K562 (cell line): ENCODE measurements around the gene PIEZO2. TPM values are rescaled to one million over a fixed set of nuclear protein-coding genes. Genes with fewer than 3 reads are reported as not detected.

Source experiments
- ATAC-seq: fragments of 200-7000 bp; cut with Tn5 transposase; 3 replicates; pipeline ENCODE4 v1.9.1; 2020; ENCODE audit warnings: moderate library complexity
- BruUV-seq: library from RNA; stranded (reverse); fragments of 400-500 nt; replicated peaks from 2 replicates; lab custom pipeline; 2021; lab: Mats Ljungman, UMichigan
- CTCF ChIA-PET: fragments of 300-600 bp; formaldehyde crosslinking; extraction: SDS; loops from one replicate; lab custom pipeline; 2021; ENCODE audit warnings: low intra/inter-chr PET ratio; lab: Yijun Ruan, JAX
- POLR2A ChIA-PET: fragments of 300-600, 350-650 bp; sonication (Branson Sonifier 250); formaldehyde crosslinking; extraction: SDS; loops from one replicate; lab custom pipeline; 2021; ENCODE audit warnings: antibody characterized with exemption, inconsistent platforms; lab: Yijun Ruan, JAX
- DNase-seq, 4 experiments: peaks; one replicate each; pipeline versions ENCODE4 v3.0.0 to v3.0.0-alpha.2; 2011 to 2018; ENCODE audit warnings: low spot score in 3 of 4, mixed read lengths in 3 of 4; ENCODE audit errors: extremely low read depth in 1 of 4
- FAIRE-seq: peaks from 2 replicates; lab custom pipeline; 2011; peaks lifted over from hg19 to GRCh38; lab: Jason Lieb, UNC
- H2AFZ ChIP-seq: 2 replicates; pipeline ENCODE4 v1.6.0; 2011; ENCODE audit warnings: low read depth, low read length, control low read depth, inconsistent platforms
- H3K27ac ChIP-seq: fragments of 200-600 bp; 3 replicates; pipeline ENCODE4 v1.8.0; 2011; ENCODE audit warnings: low read depth, mild to moderate bottlenecking, control low read depth, inconsistent platforms, low read length, moderate library complexity, mixed read lengths; ENCODE audit errors: extremely low read depth
- H3K27me3 ChIP-seq, 2 experiments: fragments of 300-600 bp in 1 of 2; 2 replicates in 1 of 2; 3 replicates in 1 of 2; pipeline versions ENCODE4 v1.6.0 to v1.8.0; 2011; ENCODE audit warnings: inconsistent platforms in 2 of 2, low read length in 2 of 2, mild to moderate bottlenecking in 1 of 2, mixed read lengths in 1 of 2, moderate library complexity in 1 of 2; ENCODE audit not compliant: control insufficient read depth in 2 of 2, insufficient read depth in 2 of 2
- H3K36me3 ChIP-seq: fragments of 300-600 bp; 3 replicates; pipeline ENCODE4 v1.8.0; 2011; ENCODE audit warnings: mild to moderate bottlenecking, low read length, inconsistent platforms; ENCODE audit not compliant: control insufficient read depth, insufficient read depth
- H3K4me1 ChIP-seq, 2 experiments: fragments of 200-600 bp in 1 of 2; replicated peaks in 1 of 2; 2 replicates in 1 of 2; 3 replicates in 1 of 2; pipeline versions ENCODE4 v1.5.1 to v1.8.0; 2011; ENCODE audit warnings: inconsistent platforms in 2 of 2, low read length in 2 of 2, mild to moderate bottlenecking in 1 of 2, mixed read lengths in 1 of 2, moderate library complexity in 1 of 2; ENCODE audit not compliant: control insufficient read depth in 2 of 2, insufficient read depth in 2 of 2
- H3K4me2 ChIP-seq: 2 replicates; pipeline ENCODE4 v1.6.1; 2011; ENCODE audit warnings: low read length, control low read depth, inconsistent platforms, mixed read lengths; ENCODE audit not compliant: insufficient read depth
- H3K4me3 ChIP-seq: fragments of 200-600 bp; sonication (generic), shearing (Covaris generic); 2 replicates; pipeline ENCODE4 v1.5.1; 2016; ENCODE audit warnings: control low read depth, inconsistent platforms
- H3K79me2 ChIP-seq: fragments of 200-600 bp; 3 replicates; pipeline ENCODE4 v1.8.0; 2011; ENCODE audit warnings: low read length, inconsistent platforms; ENCODE audit not compliant: control insufficient read depth, insufficient read depth
- H3K9ac ChIP-seq, 2 experiments: 2 replicates each; pipeline versions ENCODE4 v1.6.0 to v1.6.1; 2011; ENCODE audit warnings: low read depth in 2 of 2, low read length in 2 of 2, control low read depth in 1 of 2, inconsistent platforms in 1 of 2, mild to moderate bottlenecking in 1 of 2, mixed read lengths in 1 of 2; ENCODE audit not compliant: insufficient read depth in 1 of 2
- H3K9me1 ChIP-seq: one replicate; pipeline ENCODE4 v1.6.0; 2011; ENCODE audit warnings: inconsistent platforms, mild to moderate bottlenecking, low read length, moderate library complexity; ENCODE audit not compliant: control insufficient read depth, insufficient read depth
- H3K9me3 ChIP-seq: replicated peaks from 2 replicates; pipeline ENCODE4 v1.5.1; 2011; ENCODE audit warnings: low read depth, low read length, inconsistent platforms; ENCODE audit not compliant: control insufficient read depth, insufficient read depth
- H4K20me1 ChIP-seq: replicated peaks from 2 replicates; pipeline ENCODE4 v1.6.1; 2011; ENCODE audit warnings: low read length, inconsistent platforms, mixed read lengths; ENCODE audit not compliant: control insufficient read depth, insufficient read depth
- ELF1 ChIP-seq: fragments of 200-800 bp; sonication (Bioruptor generic); IDR thresholded peaks from 2 replicates; pipeline ENCODE4 v1.6.1; 2016; ENCODE audit warnings: missing genetic modification characterization, missing compliant biosample characterization
- FIP1L1 ChIP-seq: fragments of 200-400 bp; formaldehyde crosslinking; IDR thresholded peaks from 2 replicates; pipeline ENCODE4 v1.6.1; 2018; ENCODE audit warnings: mild to moderate bottlenecking, low read depth, low read length; ENCODE audit not compliant: poor library complexity, severe bottlenecking
- MEF2D ChIP-seq: conservative IDR thresholded peaks from 2 replicates; pipeline ENCODE4 v1.6.1; 2016; ENCODE audit warnings: low read depth, missing genetic modification characterization, missing compliant biosample characterization
- PHF20 ChIP-seq: fragments of 450-650 bp; IDR thresholded peaks from 2 replicates; pipeline ENCODE4 v1.6.1; 2018; ENCODE audit not compliant: partially characterized antibody
- RBM14 ChIP-seq: fragments of 200-400 bp; formaldehyde crosslinking; IDR thresholded peaks from 2 replicates; pipeline ENCODE4 v1.6.1; 2018; ENCODE audit warnings: low read depth, mild to moderate bottlenecking, low read length, moderate library complexity, borderline replicate concordance; ENCODE audit not compliant: insufficient read depth
- RHOXF2B ChIP-seq: fragments of 250-450 bp; sonication (Bioruptor Pico); conservative IDR thresholded peaks from 2 replicates; pipeline ENCODE4 v1.5.1; 2021
- ZC3H8 ChIP-seq: fragments of 450-650 bp; IDR thresholded peaks from 2 replicates; pipeline ENCODE4 v1.6.1; 2017
- ZNF384 ChIP-seq: IDR thresholded peaks from 2 replicates; pipeline ENCODE4 v1.6.1; 2012; ENCODE audit warnings: low read depth, low read length, improper control_type of control experiment
- WGBS: fragments of 100-300 bp; shearing (Covaris generic); methylation state at CpG from one replicate; pipeline ENCODE4 v1.1.6; 2016; ENCODE audit warnings: low coverage, mixed read lengths; ENCODE audit not compliant: insufficient coverage; ENCODE audit errors: missing lambda C conversion rate; 5-methylcytosine and 5-hydroxymethylcytosine counted together
- in situ Hi-C: fragments of 300-500 bp; cut with MboI; formaldehyde crosslinking; loops from 4 replicates; pipeline ENCODE4 v1.15.0; 2018; ENCODE audit warnings: inconsistent platforms, mixed read lengths
- intact Hi-C: fragments of 100-400 bp; cut with micrococcal nuclease; formaldehyde crosslinking; loops from 2 replicates; pipeline ENCODE4 v1.14.2; 2022
- polyA plus RNA-seq, 8 experiments: library from polyadenylated mRNA; depleted of rRNA in 4 of 8; stranded (reverse) in 5 of 8; unstranded in 3 of 8; fragments of >200 nt; fragmentation: Nextera tagmentation in 2 of 8; fragmentation: Illumina TruSeq in 1 of 8; extraction: Ambion mirVana in 2 of 8; extraction: Trizol in 1 of 8; gene quantifications; 2 replicates each; pipeline versions ENCODE4 v1.2.1 to v1.2.3, GENCODE V29; 2011 to 2014; ENCODE audit warnings: inconsistent platforms in 1 of 8, missing spikeins in 1 of 8
- total RNA-seq, 7 experiments: library from RNA; depleted of rRNA in 6 of 7; stranded (reverse); fragments of >200 nt in 6 of 7; fragmentation: Illumina TruSeq in 2 of 7; extraction: Trizol in 2 of 7; gene quantifications; 2 replicates each; pipeline versions ENCODE4 v1.2.1 to v1.2.3, GENCODE V29; 2011 to 2021; ENCODE audit warnings: low replicate concordance in 1 of 7
- TF ChIP-seq, protein P1 (sequence below): fragments of 250-450 bp; sonication (Bioruptor Pico); IDR thresholded peaks from 2 replicates; pipeline ENCODE4 v1.6.1; 2021; ENCODE audit warnings: mild to moderate bottlenecking

The PIEZO2 gene
- total and polyA plus RNA-seq, 9 of the 15 experiments (the other 6 are each of a cell fraction or from before 2014, with no cell fraction given): 0.54 to 4.1 (median 2.0) TPM

DNA sequence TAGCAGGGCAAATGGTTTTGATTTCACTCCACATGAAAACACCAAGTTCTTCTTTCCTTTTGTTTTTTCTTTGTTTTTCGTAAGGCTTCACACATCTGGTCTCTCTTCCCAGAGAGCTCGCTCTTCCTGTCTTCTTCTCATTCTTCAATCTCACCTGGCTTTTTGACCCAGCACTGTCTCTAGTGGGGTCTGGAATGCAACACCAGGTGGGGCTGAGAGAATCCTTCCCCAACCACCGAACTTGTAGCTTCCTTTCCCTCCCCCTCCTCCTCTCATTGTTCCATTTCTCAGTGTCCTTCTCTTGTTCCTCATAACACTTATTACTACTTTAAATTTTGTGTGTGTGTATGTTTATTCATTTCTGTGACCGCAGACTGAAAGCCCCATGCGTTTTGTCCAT, 13.5 kb upstream of the PIEZO2 start (continued):
- TF ChIP-seq RHOXF2B (CRISPR knock-in tag) (no peak), MEF2D (tag) (no peak), FIP1L1 (no peak)

DNA sequence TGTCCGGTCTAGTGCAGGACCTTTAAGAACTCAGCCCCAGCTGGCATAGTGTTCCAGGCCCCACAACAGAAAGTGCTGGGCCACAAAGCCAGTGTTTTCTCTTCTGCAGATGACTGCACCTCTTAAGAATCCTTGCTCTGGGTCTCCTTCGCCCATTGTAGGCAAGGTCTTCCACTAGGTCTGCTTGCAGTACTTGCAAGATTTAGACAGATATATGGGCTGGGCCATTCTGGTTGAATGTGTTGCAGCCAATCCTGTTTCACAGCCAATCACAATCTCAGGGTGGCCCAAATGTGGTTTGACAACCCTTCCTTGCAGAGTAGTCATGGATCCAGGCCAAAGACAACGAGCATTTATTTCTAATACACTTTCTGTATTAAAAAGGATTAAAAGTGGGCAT, 13.1 kb upstream of the PIEZO2 start:
- Histone ChIP-seq H3K27me3 (peaks cover 0 to 6% of the 10 kb centered on the region in 2 experiments; a peak in 2 of 5 replicates), H3K4me2 (no peak overlapping the region), H3K4me1 (peaks cover 0 to 3% of the 10 kb centered on the region in 2 experiments; a peak in 1 of 5 replicates), H4K20me1 (no peaks in the 10 kb centered on the region), H2AFZ (no peak overlapping the region), H3K9me3 (no peaks in the 10 kb centered on the region), H3K27ac (no peak overlapping the region), H3K36me3 (no peaks in the 10 kb centered on the region), H3K79me2 (no peaks in the 10 kb centered on the region), H3K9me1 (no peaks in the 10 kb centered on the region), H3K9ac (no peak overlapping the region), H3K4me3 (no peak overlapping the region)
- no TSS peak for BruUV-seq
- in situ Hi-C loops (no loop called here), intact Hi-C loops (no loop called here)
- no peak for DNase-seq
- POLR2A ChIA-PET: no interaction called here
- CTCF ChIA-PET: no interaction called here
- TF ChIP-seq, protein P1, sequence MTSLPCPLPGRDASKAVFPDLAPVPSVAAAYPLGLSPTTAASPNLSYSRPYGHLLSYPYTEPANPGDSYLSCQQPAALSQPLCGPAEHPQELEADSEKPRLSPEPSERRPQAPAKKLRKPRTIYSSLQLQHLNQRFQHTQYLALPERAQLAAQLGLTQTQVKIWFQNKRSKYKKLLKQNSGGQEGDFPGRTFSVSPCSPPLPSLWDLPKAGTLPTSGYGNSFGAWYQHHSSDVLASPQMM: no peak
- no peak for TF ChIP-seq PHF20
- no peak for TF ChIP-seq ELF1 (tag)
- TF ChIP-seq ZC3H8: no peak
- no peak for TF ChIP-seq RBM14
- no peak for TF ChIP-seq ZNF384
- ATAC-seq: no peak
- FAIRE-seq: no peak
- WGBS: 0% methylated on average over 3 of the region's 3 CpGs
